Suprapubic skin (tissue), 4 donors: ENCODE data around the gene SLC22A31. TPM values are rescaled to one million over a fixed set of nuclear protein-coding genes. Genes with fewer than 3 reads are reported as not detected.

Experiments used
- DNase-seq, 2 donors: peaks; one replicate each; pipeline ENCODE4 v3.0.0-alpha.2; 2019; ENCODE audit warnings: low spot score in 2 of 2
- H3K27ac ChIP-seq: fragments of 200-600 bp; sonication (generic); one replicate; pipeline ENCODE4 v1.5.1; 2019
- H3K27me3 ChIP-seq: fragments of 200-600 bp; sonication (generic); one replicate; pipeline ENCODE4 v1.5.1; 2019
- H3K36me3 ChIP-seq: fragments of 200-600 bp; sonication (generic); one replicate; pipeline ENCODE4 v1.5.1; 2019
- H3K4me1 ChIP-seq: fragments of 200-600 bp; sonication (generic); one replicate; pipeline ENCODE4 v1.5.1; 2019
- H3K4me3 ChIP-seq: fragments of 200-600 bp; sonication (generic); one replicate; pipeline ENCODE4 v1.5.1; 2019; ENCODE audit warnings: mild to moderate bottlenecking
- H3K9me3 ChIP-seq: fragments of 200-600 bp; sonication (generic); one replicate; pipeline ENCODE4 v1.5.1; 2019
- EP300 ChIP-seq: sonication (generic); formaldehyde crosslinking; IDR thresholded peaks from one replicate; pipeline ENCODE4 v1.6.1; 2017; ENCODE audit warnings: antibody characterized with exemption
- POLR2A ChIP-seq, 2 donors: fragments of 450-650 bp; IDR thresholded peaks; one replicate each; pipeline ENCODE4 v1.6.1; 2017; ENCODE audit warnings: antibody characterized with exemption in 2 of 2, mild to moderate bottlenecking in 2 of 2, moderate library complexity in 2 of 2
- POLR2AphosphoS5 ChIP-seq, 3 donors: sonication (generic); formaldehyde crosslinking; IDR thresholded peaks; one replicate each; pipeline ENCODE4 v1.6.1; 2017; ENCODE audit warnings: antibody characterized with exemption in 3 of 3
- WGBS: methylation state at CpG from one replicate; pipeline ENCODE4 v1.1.5; 2018; 5-methylcytosine and 5-hydroxymethylcytosine counted together
- total RNA-seq, 4 donors: library from RNA; depleted of rRNA; stranded (reverse); fragments of >200 nt; gene quantifications; one replicate each; pipeline ENCODE4 v1.1.0, GENCODE V29; 2016
- TF ChIP-seq, protein P1 (sequence below), 2 donors: fragments of 200-600 bp in 1 of 2; fragments of 450-650 bp in 1 of 2; sonication (generic) in 1 of 2; IDR thresholded peaks; one replicate each; pipeline ENCODE4 v1.5.1; 2016 to 2019; ENCODE audit warnings: antibody characterized with exemption in 2 of 2, mild to moderate bottlenecking in 1 of 2, moderate library complexity in 1 of 2

Gene SLC22A31
- total RNA-seq, 4 donors from 2014 or later, result 0.72 to 6.6 (median 4.7) TPM

DNA sequence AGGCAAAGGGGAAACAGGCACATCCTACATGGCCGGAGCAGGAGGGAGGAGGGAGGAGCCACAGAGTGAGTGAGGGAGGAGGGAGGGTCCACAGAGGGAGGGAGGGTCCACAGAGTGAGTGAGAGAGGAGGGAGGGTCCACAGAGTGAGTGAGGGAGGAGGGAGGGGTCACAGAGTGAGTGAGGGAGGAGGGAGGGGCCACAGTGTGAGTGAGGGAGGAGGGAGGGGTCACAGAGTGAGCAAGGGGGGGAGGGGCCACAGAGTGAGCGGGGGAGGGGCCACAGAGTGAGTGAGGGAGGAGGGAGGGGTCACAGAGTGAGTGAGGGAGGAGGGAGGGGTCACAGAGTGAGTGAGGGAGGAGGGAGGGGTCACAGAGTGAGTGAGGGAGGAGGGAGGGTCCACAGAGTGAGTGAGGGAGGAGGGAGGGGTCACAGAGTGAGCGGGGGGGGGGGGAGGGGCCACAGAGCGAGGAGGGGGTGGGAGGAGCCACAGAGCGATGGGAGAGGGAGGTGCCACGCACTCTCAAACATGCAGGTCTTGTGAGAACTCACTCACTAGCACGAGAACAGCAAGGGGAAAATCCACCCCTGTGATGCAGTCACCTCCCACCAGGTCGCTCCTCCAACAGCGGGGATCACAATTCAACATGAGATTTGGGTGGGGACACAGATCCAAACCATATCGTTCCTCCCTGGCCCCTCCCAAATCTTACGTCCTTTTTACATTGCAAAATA lies 53.1 kb downstream of the SLC22A31 start:
- H3K4me1 ChIP-seq, result peaks cover 10% of the 10 kb centered on the region
- H3K4me3 ChIP-seq, result no peak overlapping the region
- WGBS, result 86% methylated on average over 10 of the region's 11 CpGs
- TF ChIP-seq EP300 (no peak), POLR2A (IDR thresholded peaks at IDR 0.05) (no peak), POLR2AphosphoS5 (IDR thresholded peaks at IDR 0.05) (no peak)
- TF ChIP-seq, protein P1, sequence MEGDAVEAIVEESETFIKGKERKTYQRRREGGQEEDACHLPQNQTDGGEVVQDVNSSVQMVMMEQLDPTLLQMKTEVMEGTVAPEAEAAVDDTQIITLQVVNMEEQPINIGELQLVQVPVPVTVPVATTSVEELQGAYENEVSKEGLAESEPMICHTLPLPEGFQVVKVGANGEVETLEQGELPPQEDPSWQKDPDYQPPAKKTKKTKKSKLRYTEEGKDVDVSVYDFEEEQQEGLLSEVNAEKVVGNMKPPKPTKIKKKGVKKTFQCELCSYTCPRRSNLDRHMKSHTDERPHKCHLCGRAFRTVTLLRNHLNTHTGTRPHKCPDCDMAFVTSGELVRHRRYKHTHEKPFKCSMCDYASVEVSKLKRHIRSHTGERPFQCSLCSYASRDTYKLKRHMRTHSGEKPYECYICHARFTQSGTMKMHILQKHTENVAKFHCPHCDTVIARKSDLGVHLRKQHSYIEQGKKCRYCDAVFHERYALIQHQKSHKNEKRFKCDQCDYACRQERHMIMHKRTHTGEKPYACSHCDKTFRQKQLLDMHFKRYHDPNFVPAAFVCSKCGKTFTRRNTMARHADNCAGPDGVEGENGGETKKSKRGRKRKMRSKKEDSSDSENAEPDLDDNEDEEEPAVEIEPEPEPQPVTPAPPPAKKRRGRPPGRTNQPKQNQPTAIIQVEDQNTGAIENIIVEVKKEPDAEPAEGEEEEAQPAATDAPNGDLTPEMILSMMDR (IDR thresholded peaks at IDR 0.05), result no peak
- H3K27ac ChIP-seq, result no peak overlapping the region
- no peak for DNase-seq
- H3K36me3 ChIP-seq, result peaks cover 65% of the 10 kb centered on the region
- H3K27me3 ChIP-seq, result no peaks in the 10 kb centered on the region
- no peaks in the 10 kb centered on the region for H3K9me3 ChIP-seq

DNA sequence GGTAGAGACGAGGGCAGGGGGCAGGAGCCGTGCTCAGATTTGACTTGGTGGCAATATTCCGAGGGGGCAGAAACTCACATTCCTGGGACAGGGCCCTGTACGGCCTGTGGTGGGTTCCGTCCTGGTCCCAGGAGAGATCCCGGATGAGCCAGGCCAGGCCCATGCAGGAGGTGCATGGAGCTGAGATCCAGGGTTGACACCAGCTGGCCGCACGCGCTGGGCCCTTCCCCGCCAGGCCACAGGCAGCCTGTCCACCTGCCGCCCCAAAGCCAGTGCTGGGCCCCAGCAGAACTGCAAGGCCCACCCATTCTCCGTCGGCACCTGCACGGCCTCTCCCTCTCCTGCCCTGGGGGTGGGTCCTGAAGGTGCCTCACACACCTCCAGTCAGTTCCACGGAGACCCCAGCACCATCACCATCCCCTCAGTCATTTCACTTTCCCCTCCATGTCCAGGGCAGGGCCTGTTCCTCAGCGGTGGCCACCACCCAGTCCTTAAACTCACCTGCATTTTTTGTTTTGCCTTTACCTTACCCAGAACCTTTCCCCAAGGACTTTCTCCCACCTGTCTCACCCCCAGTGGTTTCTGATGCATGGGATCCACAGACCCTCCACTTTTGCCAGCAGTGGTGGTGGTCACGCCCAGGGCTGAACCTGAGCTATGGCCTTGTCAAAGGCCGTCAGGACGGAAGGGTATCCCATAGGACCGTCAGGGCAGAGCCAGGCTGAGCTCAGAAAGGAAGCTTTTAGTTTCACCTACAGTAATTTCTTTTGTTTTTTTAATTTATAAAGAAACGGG lies 53.9 kb downstream of the SLC22A31 start:
- H3K9me3 ChIP-seq, result no peaks in the 10 kb centered on the region
- no peak overlapping the region for H3K4me3 ChIP-seq
- no peak for TF ChIP-seq POLR2AphosphoS5 (IDR thresholded peaks at IDR 0.05)
- TF ChIP-seq POLR2A (IDR thresholded peaks at IDR 0.05), result no peak
- no peak for TF ChIP-seq EP300
- TF ChIP-seq, protein P1 (IDR thresholded peaks at IDR 0.05), result no peak
- peaks cover 10% of the 10 kb centered on the region for H3K4me1 ChIP-seq
- no peak for DNase-seq
- no peaks in the 10 kb centered on the region for H3K27me3 ChIP-seq
- WGBS, result 94% methylated on average over 21 of the region's 21 CpGs
- peaks cover 65% of the 10 kb centered on the region for H3K36me3 ChIP-seq
- no peak overlapping the region for H3K27ac ChIP-seq

Other genes starting within 250 kb of the SLC22A31 start
- gene CBFA2T3, start 223.3 kb downstream of the SLC22A31 start, total RNA-seq, result 1 to 10 TPM; 1.5 to 6.6 (median 2.9) TPM
- 10 to 100 TPM; 26.1 to 55.1 (median 32.5) TPM for gene ACSF3, start 106.7 kb downstream of the SLC22A31 start, total RNA-seq
- under 1 TPM in 2 of 4 donors, not detected in 2; 0.16 to 0.48 TPM for gene CDH15, start 28.8 kb downstream of the SLC22A31 start, total RNA-seq
- gene ZNF778, start 17.2 kb upstream of the SLC22A31 start, total RNA-seq, result 10 to 100 TPM; 22.0 to 69.6 (median 26.0) TPM